H1 (cell line): ENCODE results near the gene ARPP21. TPM values are rescaled to one million over a fixed set of nuclear protein-coding genes. Genes with fewer than 3 reads are reported as not detected.

Source experiments
- NRF1 ChIP-seq: IDR thresholded peaks from 2 replicates; pipeline ENCODE4 v1.6.1; 2011; ENCODE audit warnings: mild to moderate bottlenecking, low read depth, low read length, improper control_type of control experiment
- polyA plus RNA-seq, 7 experiments: library from polyadenylated mRNA; depleted of rRNA in 3 of 7; stranded (reverse) in 5 of 7; unstranded in 2 of 7; fragments of >200 nt in 5 of 7; fragments of 200-250 nt in 2 of 7; gene quantifications; 1 replicate in 5 of 7; 2 replicates in 1 of 7; 4 replicates in 1 of 7; pipeline versions ENCODE4 v1.2.1 to v1.2.3, GENCODE V29; 2011 to 2013; ENCODE audit warnings: missing spikeins in 2 of 7, mixed read lengths in 2 of 7
- total RNA-seq: library from RNA; stranded (reverse); fragmentation: NEBNext Ultra II Directional; extraction: Animal tissue kit (Norgen Biotek cat#: 25700); gene quantifications from 2 replicates; pipeline ENCODE4 v1.2.1, GENCODE V29; 2021

ARPP21 gene
- total and polyA plus RNA-seq, 2 of the 8 experiments (the other 6 are each of a cell fraction or from before 2014, with no cell fraction given): not detected

DNA sequence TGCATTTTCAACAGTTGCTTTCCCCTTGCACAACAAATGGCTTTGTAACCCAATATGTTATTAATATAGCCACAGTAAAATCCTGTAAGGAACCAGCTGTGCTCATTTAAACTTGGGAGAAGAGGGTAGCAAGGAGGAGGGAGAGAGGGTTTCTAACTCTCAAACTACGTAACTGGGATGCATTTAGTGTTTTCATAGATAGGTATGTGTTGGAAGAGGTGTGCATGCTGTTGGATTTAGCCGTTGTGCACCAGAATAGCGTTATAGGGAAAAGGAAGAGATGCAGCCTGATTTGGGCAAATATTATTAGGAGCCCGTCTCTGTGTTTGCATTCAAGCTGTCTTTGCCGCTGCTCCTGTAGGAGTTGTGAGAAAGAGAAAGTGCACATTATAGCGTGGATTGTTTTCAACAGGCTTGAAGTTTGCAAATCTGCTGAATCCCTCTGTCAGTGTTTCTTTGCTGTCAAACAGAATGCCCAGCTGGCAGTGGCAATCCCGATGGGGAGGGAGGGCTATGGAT, 39.4 kb downstream of the ARPP21 start (continued):
- no peak for TF ChIP-seq NRF1
- TF ChIP-seq, all 59 proteins: peak for 0
